ENCODE results near the gene GAGE12E.
"Not testable (repeated sequence)": the region's sequence is repeated elsewhere in the genome, so short reads cannot be mapped to it uniquely, and the experiment has no call there.

Gene GAGE12E, protein sequence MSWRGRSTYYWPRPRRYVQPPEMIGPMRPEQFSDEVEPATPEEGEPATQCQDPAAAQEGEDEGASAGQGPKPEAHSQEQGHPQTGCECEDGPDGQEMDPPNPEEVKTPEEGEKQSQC

DNA sequence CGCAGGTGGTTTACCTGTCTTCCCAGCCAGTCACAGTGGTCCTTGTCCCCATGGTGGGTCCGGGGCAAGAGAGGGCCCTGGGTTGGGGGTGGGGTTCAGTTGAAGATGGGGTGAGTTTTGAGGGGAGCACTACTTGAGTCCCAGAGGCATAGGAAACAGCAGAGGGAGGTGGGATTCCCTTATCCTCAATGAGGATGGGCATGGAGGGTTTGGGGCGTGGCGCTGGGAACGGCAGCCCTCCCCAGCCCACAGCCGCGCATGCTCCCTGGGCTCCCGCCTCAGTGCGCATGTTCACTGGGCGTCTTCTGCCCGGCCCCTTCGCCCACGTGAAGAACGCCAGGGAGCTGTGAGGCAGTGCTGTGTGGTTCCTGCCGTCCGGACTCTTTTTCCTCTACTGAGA lies at the start of gene GAGE12E:
TSS of gene GAGE12E (plus strand) at position 301 of the 400 bp plus-strand sequence. CDS start 1,155 bp downstream, outside the sequence.
- not testable (repeated sequence) for H3K9me3 Mint-ChIP-seq; H3K36me3 Mint-ChIP-seq; H3K4me3 Mint-ChIP-seq; H3K27ac Mint-ChIP-seq; ATAC-seq (replicated peaks); H3K4me1 Mint-ChIP-seq; H3K27me3 Mint-ChIP-seq; DNase-seq

DNA sequence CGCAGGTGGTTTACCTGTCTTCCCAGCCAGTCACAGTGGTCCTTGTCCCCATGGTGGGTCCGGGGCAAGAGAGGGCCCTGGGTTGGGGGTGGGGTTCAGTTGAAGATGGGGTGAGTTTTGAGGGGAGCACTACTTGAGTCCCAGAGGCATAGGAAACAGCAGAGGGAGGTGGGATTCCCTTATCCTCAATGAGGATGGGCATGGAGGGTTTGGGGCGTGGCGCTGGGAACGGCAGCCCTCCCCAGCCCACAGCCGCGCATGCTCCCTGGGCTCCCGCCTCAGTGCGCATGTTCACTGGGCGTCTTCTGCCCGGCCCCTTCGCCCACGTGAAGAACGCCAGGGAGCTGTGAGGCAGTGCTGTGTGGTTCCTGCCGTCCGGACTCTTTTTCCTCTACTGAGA lies 19.2 kb upstream of the GAGE12E start, which contains the start of gene GAGE12C:
TSS of gene GAGE12C (plus strand) at position 301 of the 400 bp plus-strand sequence. CDS start 1,155 bp downstream, outside the sequence.
- not testable (repeated sequence) for H3K27ac Mint-ChIP-seq; H3K27me3 Mint-ChIP-seq; DNase-seq; H3K36me3 Mint-ChIP-seq; H3K4me1 Mint-ChIP-seq; ATAC-seq (replicated peaks); H3K9me3 Mint-ChIP-seq; H3K4me3 Mint-ChIP-seq

DNA sequence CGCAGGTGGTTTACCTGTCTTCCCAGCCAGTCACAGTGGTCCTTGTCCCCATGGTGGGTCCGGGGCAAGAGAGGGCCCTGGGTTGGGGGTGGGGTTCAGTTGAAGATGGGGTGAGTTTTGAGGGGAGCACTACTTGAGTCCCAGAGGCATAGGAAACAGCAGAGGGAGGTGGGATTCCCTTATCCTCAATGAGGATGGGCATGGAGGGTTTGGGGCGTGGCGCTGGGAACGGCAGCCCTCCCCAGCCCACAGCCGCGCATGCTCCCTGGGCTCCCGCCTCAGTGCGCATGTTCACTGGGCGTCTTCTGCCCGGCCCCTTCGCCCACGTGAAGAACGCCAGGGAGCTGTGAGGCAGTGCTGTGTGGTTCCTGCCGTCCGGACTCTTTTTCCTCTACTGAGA lies 9.7 kb upstream of the GAGE12E start, which contains the start of gene GAGE12D:
TSS of gene GAGE12D (plus strand) at position 301 of the 400 bp plus-strand sequence. CDS start 1,155 bp downstream, outside the sequence.
- H3K36me3 Mint-ChIP-seq; H3K9me3 Mint-ChIP-seq; H3K27me3 Mint-ChIP-seq; ATAC-seq (replicated peaks); DNase-seq; H3K4me1 Mint-ChIP-seq; H3K27ac Mint-ChIP-seq; H3K4me3 Mint-ChIP-seq: not testable (repeated sequence)

DNA sequence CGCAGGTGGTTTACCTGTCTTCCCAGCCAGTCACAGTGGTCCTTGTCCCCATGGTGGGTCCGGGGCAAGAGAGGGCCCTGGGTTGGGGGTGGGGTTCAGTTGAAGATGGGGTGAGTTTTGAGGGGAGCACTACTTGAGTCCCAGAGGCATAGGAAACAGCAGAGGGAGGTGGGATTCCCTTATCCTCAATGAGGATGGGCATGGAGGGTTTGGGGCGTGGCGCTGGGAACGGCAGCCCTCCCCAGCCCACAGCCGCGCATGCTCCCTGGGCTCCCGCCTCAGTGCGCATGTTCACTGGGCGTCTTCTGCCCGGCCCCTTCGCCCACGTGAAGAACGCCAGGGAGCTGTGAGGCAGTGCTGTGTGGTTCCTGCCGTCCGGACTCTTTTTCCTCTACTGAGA lies 9.5 kb downstream of the GAGE12E start, which contains the start of gene GAGE12F:
TSS of gene GAGE12F (plus strand) at position 301 of the 400 bp plus-strand sequence. CDS start 1,155 bp downstream, outside the sequence.
- not testable (repeated sequence) for H3K4me1 Mint-ChIP-seq; DNase-seq; H3K27ac Mint-ChIP-seq; H3K36me3 Mint-ChIP-seq; H3K9me3 Mint-ChIP-seq; H3K27me3 Mint-ChIP-seq; H3K4me3 Mint-ChIP-seq; ATAC-seq (replicated peaks)

DNA sequence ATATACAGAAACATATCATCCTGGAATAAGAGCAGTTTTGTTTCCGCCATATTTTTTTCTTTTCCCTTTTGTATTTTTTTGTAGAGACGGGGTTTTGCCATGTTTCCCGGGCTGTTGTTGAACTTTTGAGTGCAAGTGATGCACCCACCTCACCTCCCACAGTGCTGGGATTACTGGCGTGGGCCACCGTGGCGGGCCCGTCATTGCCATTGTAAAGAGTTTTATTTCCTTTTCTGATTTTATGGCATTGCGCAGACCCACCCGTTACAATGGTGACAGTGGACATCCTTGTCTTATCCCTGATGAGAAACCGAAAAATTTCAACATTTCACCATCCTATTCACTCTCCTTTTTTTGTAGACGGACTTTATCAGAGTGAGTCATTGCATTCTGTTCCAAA lies 17.6 kb downstream of the GAGE12E start:
- DNase-seq: not testable (repeated sequence)

GRCh38 chrX:49569152-49569551 lies 18.1 kb downstream of the GAGE12E start:
- ATAC-seq (replicated peaks); H3K27me3 Mint-ChIP-seq; H3K4me1 Mint-ChIP-seq; H3K4me3 Mint-ChIP-seq; H3K9me3 Mint-ChIP-seq; H3K27ac Mint-ChIP-seq; DNase-seq; H3K36me3 Mint-ChIP-seq: not testable (repeated sequence)

More for the DNA sequence above, 17.6 kb downstream of the GAGE12E start:
- not testable (repeated sequence) for ATAC-seq (replicated peaks); H3K4me1 Mint-ChIP-seq; H3K36me3 Mint-ChIP-seq; H3K9me3 Mint-ChIP-seq; H3K27me3 Mint-ChIP-seq; H3K4me3 Mint-ChIP-seq; H3K27ac Mint-ChIP-seq

GRCh38 chrX:49570100-49570499 lies 19.0 kb downstream of the GAGE12E start, which contains the start of gene GAGE12G:
Gene GAGE12G, plus strand, starts transcription at chrX:49570400. Its CDS starts 1,155 bp downstream, at chrX:49571555.
- not testable (repeated sequence) for H3K4me3 Mint-ChIP-seq; H3K27me3 Mint-ChIP-seq; H3K4me1 Mint-ChIP-seq; H3K27ac Mint-ChIP-seq; H3K9me3 Mint-ChIP-seq; H3K36me3 Mint-ChIP-seq; ATAC-seq (replicated peaks); DNase-seq

- not testable (repeated sequence) for ATAC-seq (replicated peaks); H3K4me1 Mint-ChIP-seq; H3K9me3 Mint-ChIP-seq; H3K4me3 Mint-ChIP-seq; H3K27me3 Mint-ChIP-seq; DNase-seq; H3K36me3 Mint-ChIP-seq; H3K27ac Mint-ChIP-seq
These were observed 28.6 kb downstream of the GAGE12E start, which contains the start of gene GAGE12H for GRCh38 chrX:49579649-49580048. Gene GAGE12H, plus strand, starts transcription at chrX:49579949. Its CDS starts 1,155 bp downstream, at chrX:49581104.

DNA sequence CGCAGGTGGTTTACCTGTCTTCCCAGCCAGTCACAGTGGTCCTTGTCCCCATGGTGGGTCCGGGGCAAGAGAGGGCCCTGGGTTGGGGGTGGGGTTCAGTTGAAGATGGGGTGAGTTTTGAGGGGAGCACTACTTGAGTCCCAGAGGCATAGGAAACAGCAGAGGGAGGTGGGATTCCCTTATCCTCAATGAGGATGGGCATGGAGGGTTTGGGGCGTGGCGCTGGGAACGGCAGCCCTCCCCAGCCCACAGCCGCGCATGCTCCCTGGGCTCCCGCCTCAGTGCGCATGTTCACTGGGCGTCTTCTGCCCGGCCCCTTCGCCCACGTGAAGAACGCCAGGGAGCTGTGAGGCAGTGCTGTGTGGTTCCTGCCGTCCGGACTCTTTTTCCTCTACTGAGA lies 38.1 kb downstream of the GAGE12E start, which contains the start of gene GAGE2A:
TSS of gene GAGE2A (plus strand) at position 301 of the 400 bp plus-strand sequence. CDS start 1,155 bp downstream, outside the sequence.
- H3K9me3 Mint-ChIP-seq; H3K27me3 Mint-ChIP-seq; H3K4me3 Mint-ChIP-seq; H3K27ac Mint-ChIP-seq; H3K36me3 Mint-ChIP-seq; ATAC-seq (replicated peaks); DNase-seq; H3K4me1 Mint-ChIP-seq: not testable (repeated sequence)

DNA sequence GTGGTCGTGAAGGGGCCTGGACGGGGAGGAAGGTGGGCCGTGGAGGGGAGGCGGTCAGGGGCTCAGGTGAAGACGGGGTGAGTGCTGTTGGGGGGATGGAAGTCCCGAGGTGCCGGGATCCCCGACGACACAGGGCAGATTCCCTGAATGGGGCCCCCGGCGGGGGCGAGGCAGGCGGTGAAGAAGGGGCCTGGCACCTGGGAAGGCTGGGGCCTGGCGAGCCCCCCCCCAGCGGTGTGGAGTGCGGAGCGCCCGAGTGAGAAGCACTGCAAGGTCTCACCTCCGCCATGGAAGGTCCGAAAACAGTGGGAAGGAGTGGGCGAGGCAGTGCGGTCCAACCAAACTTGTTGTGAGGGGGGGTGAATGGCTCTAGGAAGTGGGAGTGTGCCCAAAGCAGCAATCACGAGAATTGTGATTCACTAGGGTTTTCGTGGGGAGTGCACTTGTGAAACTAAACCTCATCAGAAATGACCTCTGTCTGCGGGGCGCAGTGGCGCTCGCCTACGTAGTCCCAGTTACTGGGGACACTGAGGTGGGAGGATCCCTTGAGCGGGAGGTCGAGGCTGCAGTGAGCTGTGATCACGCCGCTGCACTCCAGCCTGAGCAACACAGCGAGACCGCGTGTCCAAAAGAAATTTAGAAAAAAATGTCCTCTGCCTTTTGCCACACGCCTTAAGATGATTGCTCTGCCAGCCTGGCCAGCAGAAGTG lies 38.8 kb downstream of the GAGE12E start:
- ATAC-seq (replicated peaks): not testable (repeated sequence)

DNA sequence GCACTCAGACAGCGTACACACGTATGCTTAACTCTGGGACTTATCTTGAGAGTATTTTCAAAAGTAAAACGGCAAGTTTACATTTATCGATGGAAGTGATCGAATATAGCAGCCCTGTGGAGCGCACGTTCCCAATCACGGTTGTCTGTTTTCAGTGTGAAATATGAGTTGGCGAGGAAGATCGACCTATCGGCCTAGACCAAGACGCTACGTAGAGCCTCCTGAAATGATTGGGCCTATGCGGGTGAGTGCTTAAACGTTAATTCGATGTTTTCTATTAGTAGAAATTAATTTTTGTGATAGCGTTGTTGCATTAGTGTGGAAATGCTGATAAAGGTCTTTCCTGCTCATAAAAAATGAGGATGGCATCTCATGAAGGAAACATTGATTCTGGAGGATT lies 39.4 kb downstream of the GAGE12E start:
- H3K36me3 Mint-ChIP-seq; H3K4me3 Mint-ChIP-seq; ATAC-seq (replicated peaks); DNase-seq; H3K27me3 Mint-ChIP-seq; H3K9me3 Mint-ChIP-seq; H3K27ac Mint-ChIP-seq; H3K4me1 Mint-ChIP-seq: not testable (repeated sequence)

More for the DNA sequence above, 38.8 kb downstream of the GAGE12E start:
- not testable (repeated sequence) for H3K27ac Mint-ChIP-seq, H3K9me3 Mint-ChIP-seq, H3K36me3 Mint-ChIP-seq, H3K4me3 Mint-ChIP-seq, H3K4me1 Mint-ChIP-seq, H3K27me3 Mint-ChIP-seq
- DNase-seq: peak; percentile 5

DNA sequence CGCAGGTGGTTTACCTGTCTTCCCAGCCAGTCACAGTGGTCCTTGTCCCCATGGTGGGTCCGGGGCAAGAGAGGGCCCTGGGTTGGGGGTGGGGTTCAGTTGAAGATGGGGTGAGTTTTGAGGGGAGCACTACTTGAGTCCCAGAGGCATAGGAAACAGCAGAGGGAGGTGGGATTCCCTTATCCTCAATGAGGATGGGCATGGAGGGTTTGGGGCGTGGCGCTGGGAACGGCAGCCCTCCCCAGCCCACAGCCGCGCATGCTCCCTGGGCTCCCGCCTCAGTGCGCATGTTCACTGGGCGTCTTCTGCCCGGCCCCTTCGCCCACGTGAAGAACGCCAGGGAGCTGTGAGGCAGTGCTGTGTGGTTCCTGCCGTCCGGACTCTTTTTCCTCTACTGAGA lies 47.6 kb downstream of the GAGE12E start, which contains the start of gene GAGE1:
TSS of gene GAGE1 (plus strand) at position 301 of the 400 bp plus-strand sequence. CDS start 1,155 bp downstream, outside the sequence.
- not testable (repeated sequence) for H3K27ac Mint-ChIP-seq; ATAC-seq (replicated peaks); DNase-seq; H3K9me3 Mint-ChIP-seq; H3K36me3 Mint-ChIP-seq; H3K4me1 Mint-ChIP-seq; H3K4me3 Mint-ChIP-seq; H3K27me3 Mint-ChIP-seq
